NCI-H748 treated with DMSO at 0.1 percent for 48 hours (cell line): ENCODE data around the gene GNMT.

Source experiments
- DNase-seq: peaks from one replicate; lab custom pipeline; 2025; lab: John Stamatoyannopoulos, UW

GNMT gene

GRCh38 chr6:42960243-42961019 lies at the start of gene GNMT:
Gene GNMT (plus strand): TSS chr6:42960754. CDS start chr6:42960768, 14 bp downstream.
- DNase-seq, result peak; percentile 57

- DNase-seq, result no peak
These were observed 49.2 kb upstream of the GNMT start for GRCh38 chr6:42911171-42912021.

- no peak for DNase-seq
These were observed 46.0 kb upstream of the GNMT start for GRCh38 chr6:42914546-42914945.

GRCh38 chr6:42915732-42916131 lies 44.8 kb upstream of the GNMT start, which contains the start of gene PTCRA:
Gene PTCRA (plus strand): TSS chr6:42916053. CDS start chr6:42916070, 17 bp downstream.
- no peak for DNase-seq

- DNase-seq, result no peak
These were observed 44.3 kb upstream of the GNMT start for GRCh38 chr6:42916288-42916687.

- no peak for DNase-seq
These were observed 38.8 kb upstream of the GNMT start for GRCh38 chr6:42921801-42922200.

GRCh38 chr6:42923666-42924065 lies 36.9 kb upstream of the GNMT start:
- no peak for DNase-seq

- DNase-seq, result no peak
These were observed 35.2 kb upstream of the GNMT start for GRCh38 chr6:42925248-42925857.

- DNase-seq, result peak; percentile 98
These were observed 31.4 kb upstream of the GNMT start, which contains the start of gene CNPY3 for GRCh38 chr6:42928986-42929820. Gene CNPY3 (plus strand): TSS chr6:42929480. CDS start chr6:42929571, 91 bp downstream.

GRCh38 chr6:42929821-42930360 lies 30.7 kb upstream of the GNMT start:
- DNase-seq, result peak; percentile 75

GRCh38 chr6:42932412-42932811 lies 28.1 kb upstream of the GNMT start:
- DNase-seq, result no peak

GRCh38 chr6:42933205-42933604 lies 27.3 kb upstream of the GNMT start:
- DNase-seq, result no peak

- no peak for DNase-seq
These were observed 25.2 kb upstream of the GNMT start for GRCh38 chr6:42935322-42935721.

- no peak for DNase-seq
These were observed 24.2 kb upstream of the GNMT start for GRCh38 chr6:42936398-42936797.

- DNase-seq, result no peak
These were observed 22.8 kb upstream of the GNMT start for GRCh38 chr6:42937548-42938427.

- DNase-seq, result no peak
These were observed 22.1 kb upstream of the GNMT start for GRCh38 chr6:42938428-42938796.

- DNase-seq, result no peak
These were observed 21.4 kb upstream of the GNMT start for GRCh38 chr6:42938987-42939809.

- DNase-seq, result no peak
These were observed 20.8 kb upstream of the GNMT start for GRCh38 chr6:42939810-42940167.

GRCh38 chr6:42940493-42941045 lies 20.0 kb upstream of the GNMT start:
- no peak for DNase-seq
